Ovary (tissue), 9 donors: Measurements from ENCODE around the gene GPC3. TPM values are rescaled to one million over a fixed set of nuclear protein-coding genes. Genes with fewer than 3 reads are reported as not detected.

Experiments
- DNase-seq, 5 donors: peaks; one replicate each; pipeline ENCODE4 v3.0.0-alpha.2; 2019 to 2020
- H3K27ac ChIP-seq, 2 donors: fragments of 200-600 bp; one replicate each; pipeline versions ENCODE4 v1.5.1 to v1.8.0; 2019 to 2022
- H3K27me3 ChIP-seq: fragments of 200-600 bp; one replicate; pipeline ENCODE4 v1.8.0; 2022
- H3K36me3 ChIP-seq: fragments of 200-600 bp; sonication (generic); one replicate; pipeline ENCODE4 v1.5.1; 2019
- H3K4me1 ChIP-seq: one replicate; pipeline ENCODE4 v1.8.1; 2013; ENCODE audit warnings: mild to moderate bottlenecking, moderate library complexity; ENCODE audit not compliant: insufficient read depth
- H3K4me3 ChIP-seq: fragments of 200-600 bp; sonication (generic); one replicate; pipeline ENCODE4 v1.5.1; 2017
- H3K9me3 ChIP-seq, 2 donors: fragments of 200-600 bp in 1 of 2; sonication (generic) in 1 of 2; one replicate each; pipeline versions ENCODE4 v1.5.1 to v1.8.1; 2013 to 2019; ENCODE audit warnings: mild to moderate bottlenecking in 1 of 2, moderate library complexity in 1 of 2
- EP300 ChIP-seq: sonication (generic); formaldehyde crosslinking; IDR thresholded peaks from one replicate; pipeline ENCODE4 v1.6.1; 2017; ENCODE audit warnings: antibody characterized with exemption
- POLR2A ChIP-seq: fragments of 450-650 bp; IDR thresholded peaks from one replicate; pipeline ENCODE4 v1.6.1; 2017; ENCODE audit warnings: antibody characterized with exemption, mild to moderate bottlenecking, moderate library complexity
- WGBS, 3 donors: extraction: QIAGEN DNeasy Blood & Tissue Kit in 1 of 3; methylation state at CpG; one replicate each; pipeline versions ENCODE4 v1.1.5 to v1.1.7; 2013 to 2017; 5-methylcytosine and 5-hydroxymethylcytosine counted together
- intact Hi-C, 4 donors: fragments of 100-400 bp; cut with DNase I; formaldehyde crosslinking; loops; one replicate each; pipeline versions ENCODE4 v1.11.0 to v1.15.1; 2022 to 2023
- polyA plus RNA-seq, 2 donors: library from polyadenylated mRNA; stranded (reverse); fragments of 200-250 nt in 1 of 2; fragments of 350-450 nt in 1 of 2; fragmentation: Illumina TruSeq in 1 of 2; extraction: RNeasy Lipid Tissue Mini Kit (QIAGEN cat#74804) in 1 of 2; gene quantifications; one replicate each; pipeline ENCODE4 v1.2.3, GENCODE V29; 2013 to 2014
- total RNA-seq, 7 donors: library from RNA; depleted of rRNA in 2 of 7; stranded (reverse); fragments of >200 nt in 2 of 7; fragmentation: NEBNext Ultra II Directional in 3 of 7; extraction: Animal tissue kit (Norgen Biotek cat#: 25700) in 3 of 7; gene quantifications; one replicate each; pipeline versions ENCODE4 v1.1.0 to v1.2.4, GENCODE V29; 2016 to 2023
- TF ChIP-seq, protein P1 (sequence below), 3 donors: fragments of 450-650 bp in 2 of 3; fragments of 200-600 bp in 1 of 3; IDR thresholded peaks; one replicate each; pipeline versions ENCODE4 v1.5.1 to v1.8.0; 2016 to 2022; ENCODE audit warnings: antibody characterized with exemption in 3 of 3, mild to moderate bottlenecking in 1 of 3
- donor health status: DM: no; HTN: no; CAD: no; lungs with moderate emphysema.
- donor health status: DM: no; HTN: no; CAD: no.
- donor health status: Bipolar disorder and iron deficiency.
- donor health status: DM: yes; HTN: yes; CAD: no.
- donor health status: DM: no; HTN: no; CAD: no.
- donor health status: DM: yes; HTN: yes; CAD: no.

The GPC3 gene
- total and polyA plus RNA-seq, 9 donors: 4.5 to 91.8 (median 12.1) TPM

DNA sequence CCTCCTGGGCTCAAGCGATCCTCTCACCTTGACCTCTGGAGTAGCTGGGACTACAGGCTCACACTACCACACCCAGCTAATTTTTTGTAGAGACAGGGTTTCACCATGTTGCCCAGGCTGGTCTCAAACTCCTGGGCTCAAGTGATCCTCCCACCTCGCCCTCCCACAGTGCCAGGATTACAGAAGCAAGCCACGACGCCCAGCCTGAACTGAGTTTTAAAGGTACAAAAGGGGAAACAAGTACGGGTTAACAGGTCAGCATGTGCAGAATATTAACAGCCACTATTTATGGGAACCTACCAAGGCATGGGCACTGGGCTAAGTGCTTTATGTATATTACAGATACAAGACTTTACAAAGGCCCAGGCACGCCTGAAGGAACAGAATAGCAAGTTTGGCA, 405.8 kb downstream of the GPC3 start:
- no peak overlapping the region for H3K4me3 ChIP-seq
- TF ChIP-seq, protein P1, sequence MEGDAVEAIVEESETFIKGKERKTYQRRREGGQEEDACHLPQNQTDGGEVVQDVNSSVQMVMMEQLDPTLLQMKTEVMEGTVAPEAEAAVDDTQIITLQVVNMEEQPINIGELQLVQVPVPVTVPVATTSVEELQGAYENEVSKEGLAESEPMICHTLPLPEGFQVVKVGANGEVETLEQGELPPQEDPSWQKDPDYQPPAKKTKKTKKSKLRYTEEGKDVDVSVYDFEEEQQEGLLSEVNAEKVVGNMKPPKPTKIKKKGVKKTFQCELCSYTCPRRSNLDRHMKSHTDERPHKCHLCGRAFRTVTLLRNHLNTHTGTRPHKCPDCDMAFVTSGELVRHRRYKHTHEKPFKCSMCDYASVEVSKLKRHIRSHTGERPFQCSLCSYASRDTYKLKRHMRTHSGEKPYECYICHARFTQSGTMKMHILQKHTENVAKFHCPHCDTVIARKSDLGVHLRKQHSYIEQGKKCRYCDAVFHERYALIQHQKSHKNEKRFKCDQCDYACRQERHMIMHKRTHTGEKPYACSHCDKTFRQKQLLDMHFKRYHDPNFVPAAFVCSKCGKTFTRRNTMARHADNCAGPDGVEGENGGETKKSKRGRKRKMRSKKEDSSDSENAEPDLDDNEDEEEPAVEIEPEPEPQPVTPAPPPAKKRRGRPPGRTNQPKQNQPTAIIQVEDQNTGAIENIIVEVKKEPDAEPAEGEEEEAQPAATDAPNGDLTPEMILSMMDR (IDR thresholded peaks at IDR 0.05): no peak
- TF ChIP-seq EP300 (no peak), POLR2A (no peak)
- no peaks in the 10 kb centered on the region for H3K4me1 ChIP-seq
- no peaks in the 10 kb centered on the region for H3K36me3 ChIP-seq
- intact Hi-C loops: no loop called here
- no peak for DNase-seq
- WGBS, 3 donors: 72 to 80% (median 73%) methylated on average over 6 of the region's 6 CpGs
- no peaks in the 10 kb centered on the region for H3K9me3 ChIP-seq
- H3K27me3 ChIP-seq: no peaks in the 10 kb centered on the region
- no peak overlapping the region for H3K27ac ChIP-seq

DNA sequence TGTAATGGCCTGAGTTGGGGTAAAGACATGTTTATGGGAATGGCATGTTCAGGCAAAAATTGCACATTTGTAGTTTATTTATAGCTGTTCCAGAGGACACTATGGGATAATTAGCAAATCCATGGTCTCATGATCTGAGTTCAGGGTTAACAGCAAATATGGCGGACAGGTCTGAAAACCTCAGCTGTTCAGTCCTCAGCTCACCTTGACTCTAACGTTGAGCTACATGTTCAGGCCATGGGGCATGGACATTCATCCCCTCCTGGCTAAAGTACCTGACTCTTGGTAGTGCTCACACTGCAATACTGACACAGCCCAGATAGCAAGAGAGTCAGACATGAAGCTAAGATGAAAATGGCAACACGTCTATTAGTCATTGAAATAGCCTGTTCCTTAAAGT, 408.5 kb downstream of the GPC3 start:
- WGBS, 3 donors: 79 to 87% (median 83%) methylated on average over 3 of the region's 3 CpGs
- Histone ChIP-seq H3K27ac (no peak overlapping the region), H3K36me3 (no peaks in the 10 kb centered on the region), H3K4me3 (no peak overlapping the region), H3K9me3 (no peaks in the 10 kb centered on the region), H3K27me3 (no peaks in the 10 kb centered on the region), H3K4me1 (no peaks in the 10 kb centered on the region)
- no peak for DNase-seq
- intact Hi-C loops: no loop called here
- no peak for TF ChIP-seq EP300
- no peak for TF ChIP-seq POLR2A
- TF ChIP-seq, protein P1 (IDR thresholded peaks at IDR 0.05): no peak

DNA sequence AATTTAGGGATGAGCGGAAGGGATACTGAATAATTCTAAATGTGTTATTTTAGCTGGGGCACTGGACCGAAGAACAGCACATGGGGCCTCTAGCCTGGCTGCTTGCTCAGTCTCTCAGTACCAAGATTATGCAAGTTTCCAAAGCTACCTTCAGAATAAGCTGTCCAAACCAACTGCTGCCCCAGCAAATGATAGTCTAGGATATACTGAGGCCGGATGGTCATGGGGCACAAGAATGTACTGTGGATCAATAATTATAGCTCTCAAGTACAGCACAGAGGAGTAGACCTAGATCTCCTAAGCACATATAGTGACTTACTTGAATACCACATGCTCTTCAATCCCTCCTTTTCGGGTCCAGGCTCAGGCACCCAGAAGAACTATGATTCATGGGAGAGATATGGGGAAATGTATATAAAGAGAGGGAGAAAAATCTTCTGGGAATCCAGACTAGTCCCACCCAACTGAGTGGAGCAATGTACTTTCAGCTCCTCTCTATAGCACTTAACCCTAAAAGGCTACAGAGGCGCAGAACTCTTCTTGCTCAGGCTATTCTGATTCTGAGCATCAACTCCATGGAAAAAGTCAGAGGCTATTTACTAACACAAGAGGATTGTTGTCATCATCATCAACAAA, 409.8 kb downstream of the GPC3 start:
- Histone ChIP-seq H3K27me3 (no peaks in the 10 kb centered on the region), H3K36me3 (no peaks in the 10 kb centered on the region), H3K4me1 (no peaks in the 10 kb centered on the region), H3K4me3 (no peak overlapping the region), H3K27ac (no peak overlapping the region), H3K9me3 (no peaks in the 10 kb centered on the region)
- intact Hi-C loops: no loop called here
- WGBS, 3 donors: 81 to 86% (median 86%) methylated on average over 5 of the region's 5 CpGs
- TF ChIP-seq, protein P1 (IDR thresholded peaks at IDR 0.05): no peak
- TF ChIP-seq POLR2A: no peak
- no peak for DNase-seq

DNA sequence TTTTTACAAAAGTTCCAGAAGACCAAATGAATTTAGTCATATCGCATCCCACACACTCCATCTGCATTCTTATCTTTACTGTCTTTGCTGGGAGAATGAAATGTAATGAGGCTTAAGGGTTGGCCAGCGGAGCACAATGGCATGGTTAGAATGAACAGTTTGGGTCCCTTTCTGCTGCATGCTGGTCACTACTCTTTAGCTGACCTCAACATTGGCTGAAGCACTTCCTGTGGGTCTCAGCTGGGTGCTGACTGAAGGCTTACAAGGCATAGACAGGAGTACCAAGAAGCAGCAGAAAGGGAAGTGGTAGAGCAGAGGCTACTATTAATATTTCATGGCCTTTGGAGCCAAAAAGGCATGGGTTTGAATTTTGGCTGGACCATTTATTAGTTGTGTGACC, 410.7 kb downstream of the GPC3 start:
- Histone ChIP-seq H3K9me3 (no peaks in the 10 kb centered on the region), H3K27ac (no peak overlapping the region), H3K4me1 (no peaks in the 10 kb centered on the region), H3K4me3 (no peak overlapping the region), H3K36me3 (no peaks in the 10 kb centered on the region), H3K27me3 (no peaks in the 10 kb centered on the region)
- DNase-seq: no peak
- TF ChIP-seq POLR2A (no peak), EP300 (no peak)
- TF ChIP-seq, protein P1 (IDR thresholded peaks at IDR 0.05): no peak
- intact Hi-C loops: no loop called here
- 55 to 64% (median 63%) methylated on average over 2 of the region's 2 CpGs for WGBS, 3 donors
